Large intestine (tissue), 3 donors: ENCODE results near the gene SLC22A31. TPM values are rescaled to one million over a fixed set of nuclear protein-coding genes. Genes with fewer than 3 reads are reported as not detected.

Experiments
- DNase-seq, 2 donors: peaks; one replicate each; pipeline versions ENCODE4 v3.0.0 to v3.0.0-alpha.2; 2013
- H3K27ac ChIP-seq: one replicate; pipeline ENCODE4 v1.5.1; 2013; ENCODE audit warnings: low read length
- H3K27me3 ChIP-seq: 2 replicates; pipeline ENCODE4 v1.6.1; 2013; ENCODE audit warnings: low read length; ENCODE audit not compliant: control insufficient read depth, insufficient read depth
- H3K36me3 ChIP-seq: 2 replicates; pipeline ENCODE4 v1.6.1; 2013; ENCODE audit warnings: low read length; ENCODE audit not compliant: control insufficient read depth, insufficient read depth
- H3K4me1 ChIP-seq: one replicate; pipeline ENCODE4 v1.6.1; 2013; ENCODE audit warnings: low read length; ENCODE audit not compliant: control insufficient read depth, insufficient read depth
- H3K4me3 ChIP-seq: one replicate; pipeline ENCODE4 v1.5.1; 2013; ENCODE audit warnings: low read length
- H3K9me3 ChIP-seq: one replicate; pipeline ENCODE4 v1.6.1; 2013; ENCODE audit warnings: mild to moderate bottlenecking, low read depth, low read length, moderate library complexity; ENCODE audit not compliant: control insufficient read depth
- WGBS: methylation state at CpG from one replicate; pipeline ENCODE4 v1.1.5; 2013; ENCODE audit warnings: low lambda C conversion rate; ENCODE audit not compliant: insufficient coverage; 5-methylcytosine and 5-hydroxymethylcytosine counted together
- polyA plus RNA-seq: library from polyadenylated mRNA; unstranded; fragments of 120-200 nt; gene quantifications from one replicate; pipeline ENCODE4 v1.2.1, GENCODE V29; 2013

Gene SLC22A31
- polyA plus RNA-seq, 1 donor = 8.8 TPM

GRCh38 chr16:89217138-89217387 lies 16.7 kb upstream of the SLC22A31 start:
- peak overlapping the region; percentile 72 for H3K4me3 ChIP-seq
- no peaks in the 10 kb centered on the region for H3K9me3 ChIP-seq
- peaks cover 13% of the 10 kb centered on the region for H3K36me3 ChIP-seq
- peak overlapping the region; percentile 87 for H3K27ac ChIP-seq
- no peaks in the 10 kb centered on the region for H3K27me3 ChIP-seq
- 0% methylated on average over 2 of the region's 11 CpGs for WGBS
- peaks cover 7% of the 10 kb centered on the region for H3K4me1 ChIP-seq
- no peak for DNase-seq

DNA sequence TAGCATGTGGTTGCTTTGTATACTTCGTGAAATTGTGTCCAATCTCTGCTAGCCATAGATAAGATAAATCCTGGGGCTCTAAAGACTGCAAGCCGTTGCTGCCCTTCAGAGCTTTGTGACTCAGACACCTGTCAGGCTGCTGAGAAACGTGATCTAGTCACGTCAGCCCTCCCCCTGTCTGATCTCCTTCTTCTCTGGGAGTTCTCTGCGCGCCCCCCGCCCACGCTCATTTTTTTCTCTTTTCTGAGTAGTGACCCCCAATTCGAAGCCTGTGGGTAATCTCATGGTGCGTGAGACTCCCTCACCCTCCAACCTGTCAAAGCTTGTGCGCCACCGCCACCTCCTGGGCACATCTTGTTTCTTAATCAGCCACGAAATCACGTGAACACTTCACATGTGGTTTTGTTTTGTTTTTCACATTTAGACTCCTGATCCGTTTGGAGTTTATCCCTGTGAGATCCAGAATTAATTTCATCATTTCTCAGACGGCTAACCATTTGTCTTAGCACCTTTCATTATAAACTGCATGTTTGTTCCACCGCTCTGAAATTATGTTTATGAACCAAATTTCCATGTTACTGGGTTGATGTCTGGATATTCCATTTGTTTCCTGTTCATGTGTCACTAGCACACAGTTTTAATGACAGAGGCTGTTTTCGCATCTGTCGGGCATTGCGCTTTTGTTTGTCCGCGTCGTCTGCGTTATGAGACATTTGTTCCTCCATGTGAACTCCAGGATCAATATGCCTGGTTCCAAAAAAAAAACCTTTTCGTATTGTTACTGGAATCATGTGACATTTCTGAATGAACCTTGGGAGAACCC lies 16.2 kb upstream of the SLC22A31 start:
- DNase-seq = peak; percentile 67 to 86
- Histone ChIP-seq H3K9me3 (no peaks in the 10 kb centered on the region), H3K27ac (peak overlapping the region; percentile 87), H3K4me3 (peak overlapping the region; percentile 72), H3K4me1 (peaks cover 7% of the 10 kb centered on the region), H3K36me3 (peaks cover 8% of the 10 kb centered on the region), H3K27me3 (no peaks in the 10 kb centered on the region)
- 8% methylated on average over 4 of the region's 25 CpGs for WGBS

GRCh38 chr16:89210904-89211515 lies 10.7 kb upstream of the SLC22A31 start:
- Histone ChIP-seq H3K4me1 (no peaks in the 10 kb centered on the region), H3K9me3 (no peaks in the 10 kb centered on the region), H3K4me3 (no peak overlapping the region), H3K36me3 (no peaks in the 10 kb centered on the region), H3K27ac (no peak overlapping the region), H3K27me3 (peaks cover 2% of the 10 kb centered on the region)
- DNase-seq = no peak
- WGBS = no CpG with 5 or more reads among the region's 15 CpGs

DNA sequence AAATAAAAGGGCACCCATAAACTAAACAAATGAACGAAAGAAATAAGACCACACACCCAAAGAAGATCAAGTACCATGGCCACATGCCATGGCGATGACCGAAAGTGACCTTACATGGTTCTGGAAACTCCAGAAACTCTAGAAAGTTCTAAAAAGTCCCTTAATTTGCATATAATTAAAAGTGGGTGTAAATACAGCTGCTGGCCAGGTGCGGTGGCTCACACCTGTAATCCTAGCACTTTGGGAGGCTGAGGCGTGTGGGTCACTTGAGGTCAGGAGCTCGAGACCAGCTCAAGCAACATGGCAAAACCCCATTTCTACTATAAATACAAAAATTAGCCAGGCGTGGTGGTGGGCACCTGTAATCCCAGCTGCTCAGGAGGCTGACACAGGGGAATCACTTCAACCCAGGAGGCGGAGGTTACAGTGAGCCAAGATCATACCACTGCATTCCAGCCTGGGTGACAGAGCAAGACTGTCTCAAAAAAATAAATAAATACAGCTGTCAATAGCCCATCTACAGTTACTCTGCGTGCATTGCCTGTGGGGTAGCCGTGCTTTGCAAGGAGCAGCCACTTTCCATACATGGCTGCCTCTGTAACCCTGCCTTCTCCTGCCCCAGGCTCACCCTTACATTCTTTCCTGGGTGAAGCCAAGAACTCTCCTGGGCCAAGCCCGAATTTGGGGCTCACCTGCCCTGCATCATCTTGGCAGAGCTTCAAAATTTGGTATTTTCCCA lies 10.0 kb upstream of the SLC22A31 start:
- Histone ChIP-seq H3K4me1 (no peaks in the 10 kb centered on the region), H3K27me3 (peaks cover 2% of the 10 kb centered on the region), H3K9me3 (no peaks in the 10 kb centered on the region), H3K36me3 (no peaks in the 10 kb centered on the region), H3K4me3 (no peak overlapping the region), H3K27ac (no peak overlapping the region)
- DNase-seq = no peak
- 100% methylated on average over 1 of the region's 11 CpGs for WGBS

DNA sequence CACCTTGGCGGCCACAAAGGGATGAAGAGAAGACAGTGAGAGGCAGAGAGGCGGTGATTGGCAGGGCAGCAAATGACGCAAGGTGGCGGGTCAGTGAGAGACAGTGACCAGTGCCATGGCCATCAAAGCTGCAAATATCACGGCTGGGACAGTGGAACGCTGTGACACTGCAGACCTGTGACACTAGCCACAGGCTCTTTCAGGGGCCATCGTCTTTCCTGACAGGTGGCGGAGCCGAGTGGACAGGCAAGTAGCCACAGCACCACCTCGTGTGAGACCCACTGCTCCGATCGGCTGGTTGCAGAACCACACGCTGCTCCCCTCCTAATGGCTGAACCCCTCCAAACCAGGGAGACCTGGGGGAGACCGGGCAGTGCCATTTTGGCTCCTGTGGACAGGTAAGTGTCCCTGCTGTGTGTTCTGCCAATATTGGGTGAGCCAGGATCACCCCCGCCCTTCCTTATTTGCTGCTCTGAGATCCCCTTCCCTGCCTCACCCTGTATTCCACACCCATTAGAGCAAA lies 9.2 kb upstream of the SLC22A31 start:
- Histone ChIP-seq H3K9me3 (no peaks in the 10 kb centered on the region), H3K27ac (no peak overlapping the region), H3K36me3 (no peaks in the 10 kb centered on the region), H3K4me3 (no peak overlapping the region), H3K4me1 (no peaks in the 10 kb centered on the region), H3K27me3 (peaks cover 5% of the 10 kb centered on the region)
- DNase-seq = no peak
- no CpG with 5 or more reads among the region's 15 CpGs for WGBS

DNA sequence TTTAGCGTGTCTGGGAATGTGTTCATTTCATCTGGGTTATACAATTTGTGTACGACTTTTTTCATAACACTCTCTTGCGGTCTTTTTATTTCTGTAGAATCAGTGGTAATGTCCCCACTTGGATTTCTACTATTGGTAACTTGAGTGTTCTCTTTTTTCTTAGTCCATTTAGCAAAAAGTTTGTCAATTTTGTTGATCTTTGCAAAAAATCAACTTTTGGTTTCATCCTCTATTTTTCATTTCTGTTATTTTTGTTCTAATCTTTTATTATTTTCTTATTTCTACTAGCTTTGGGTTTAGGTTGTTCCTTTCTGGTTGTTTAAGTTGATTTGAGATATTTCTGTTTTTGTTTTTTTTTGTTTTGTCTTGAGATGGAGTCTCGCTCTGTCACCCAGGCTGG lies 7.7 kb upstream of the SLC22A31 start:
- DNase-seq = no peak
- no peaks in the 10 kb centered on the region for H3K9me3 ChIP-seq
- no peak overlapping the region for H3K27ac ChIP-seq
- H3K27me3 ChIP-seq = peaks cover 15% of the 10 kb centered on the region
- 80% methylated on average over 1 of the region's 4 CpGs for WGBS
- no peaks in the 10 kb centered on the region for H3K36me3 ChIP-seq
- no peaks in the 10 kb centered on the region for H3K4me1 ChIP-seq
- H3K4me3 ChIP-seq = no peak overlapping the region

- no peak for DNase-seq
- Histone ChIP-seq H3K9me3 (peaks cover 3% of the 10 kb centered on the region), H3K27me3 (peaks cover 49% of the 10 kb centered on the region), H3K4me1 (peaks cover 8% of the 10 kb centered on the region), H3K4me3 (peak overlapping the region; percentile 16), H3K27ac (no peak overlapping the region), H3K36me3 (no peaks in the 10 kb centered on the region)
- WGBS = 69% methylated on average over 4 of the region's 49 CpGs
These were observed 2.3 kb upstream of the SLC22A31 start for GRCh38 chr16:89202422-89203215.

GRCh38 chr16:89201439-89202377 lies 1.4 kb upstream of the SLC22A31 start:
- H3K27ac ChIP-seq = no peak overlapping the region
- H3K36me3 ChIP-seq = no peaks in the 10 kb centered on the region
- WGBS = no CpG with 5 or more reads among the region's 111 CpGs
- peak; percentile 58 to 81 for DNase-seq
- H3K27me3 ChIP-seq = peaks cover 49% of the 10 kb centered on the region
- peak overlapping the region; percentile 16 for H3K4me3 ChIP-seq
- peaks cover 8% of the 10 kb centered on the region for H3K4me1 ChIP-seq
- H3K9me3 ChIP-seq = peaks cover 3% of the 10 kb centered on the region

GRCh38 chr16:89200850-89201411 lies 594 bp upstream of the SLC22A31 start:
- peaks cover 8% of the 10 kb centered on the region for H3K4me1 ChIP-seq
- no peak for DNase-seq
- no peak overlapping the region for H3K27ac ChIP-seq
- H3K4me3 ChIP-seq = peak overlapping the region; percentile 11
- peaks cover 3% of the 10 kb centered on the region for H3K9me3 ChIP-seq
- no CpG with 5 or more reads among the region's 58 CpGs for WGBS
- H3K27me3 ChIP-seq = peaks cover 49% of the 10 kb centered on the region
- H3K36me3 ChIP-seq = no peaks in the 10 kb centered on the region
